NCI-H526 (cell line): Measurements from ENCODE around the gene CLTB.
"Not testable (repeated sequence)": the region's sequence is repeated elsewhere in the genome, so short reads cannot be mapped to it uniquely, and the experiment has no call there.

Experiments used
- DNase-seq, 2 experiments: peaks; one replicate each; lab custom pipeline; 2025; lab: John Stamatoyannopoulos, UW

The CLTB gene

GRCh38 chr5:176427971-176428370 lies 11.6 kb upstream of the CLTB start:
- no peak for DNase-seq

DNA sequence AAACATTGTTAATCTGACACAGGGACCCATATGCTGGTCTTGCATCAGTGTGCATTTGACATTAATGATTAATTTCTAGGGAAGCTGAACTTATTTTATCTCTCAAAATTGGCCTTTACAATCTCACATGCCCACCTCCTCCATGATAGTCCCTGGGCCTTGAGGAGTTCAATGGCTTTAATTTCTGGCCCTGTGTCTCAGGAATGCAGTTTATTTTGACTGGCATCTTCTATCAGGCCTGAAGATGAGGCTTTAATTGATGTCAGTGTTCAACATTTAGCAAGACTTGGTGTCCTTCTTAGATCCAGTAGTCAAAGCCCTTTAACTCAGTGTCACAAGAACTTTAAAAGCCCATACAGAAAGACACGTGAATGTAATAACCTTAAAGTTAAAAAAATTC lies 10.5 kb upstream of the CLTB start:
- DNase-seq: no peak

GRCh38 chr5:176425791-176426190 lies 9.5 kb upstream of the CLTB start:
- DNase-seq: no peak

- no peak for DNase-seq
Measured at GRCh38 chr5:176425138-176425537, 8.8 kb upstream of the CLTB start.

DNA sequence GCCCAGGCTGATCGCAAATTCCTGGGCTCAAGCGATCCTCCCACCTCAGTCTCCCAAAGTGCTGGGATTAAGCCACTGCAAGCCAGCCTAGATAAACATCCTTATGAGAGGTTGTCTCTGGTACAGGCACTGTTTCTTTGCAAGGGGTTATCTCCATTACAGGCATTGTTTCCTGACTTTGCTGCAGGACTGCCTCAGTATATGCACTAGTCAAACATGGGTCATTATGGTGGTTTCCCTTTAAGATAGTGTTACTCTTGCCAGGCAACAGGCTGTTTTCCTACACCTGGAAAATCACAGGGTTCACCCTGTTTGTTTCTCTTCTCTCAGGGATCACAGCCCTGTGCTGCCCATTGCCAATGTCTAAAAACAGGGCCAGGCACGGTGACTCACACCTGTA lies 7.8 kb upstream of the CLTB start:
- no peak for DNase-seq

DNA sequence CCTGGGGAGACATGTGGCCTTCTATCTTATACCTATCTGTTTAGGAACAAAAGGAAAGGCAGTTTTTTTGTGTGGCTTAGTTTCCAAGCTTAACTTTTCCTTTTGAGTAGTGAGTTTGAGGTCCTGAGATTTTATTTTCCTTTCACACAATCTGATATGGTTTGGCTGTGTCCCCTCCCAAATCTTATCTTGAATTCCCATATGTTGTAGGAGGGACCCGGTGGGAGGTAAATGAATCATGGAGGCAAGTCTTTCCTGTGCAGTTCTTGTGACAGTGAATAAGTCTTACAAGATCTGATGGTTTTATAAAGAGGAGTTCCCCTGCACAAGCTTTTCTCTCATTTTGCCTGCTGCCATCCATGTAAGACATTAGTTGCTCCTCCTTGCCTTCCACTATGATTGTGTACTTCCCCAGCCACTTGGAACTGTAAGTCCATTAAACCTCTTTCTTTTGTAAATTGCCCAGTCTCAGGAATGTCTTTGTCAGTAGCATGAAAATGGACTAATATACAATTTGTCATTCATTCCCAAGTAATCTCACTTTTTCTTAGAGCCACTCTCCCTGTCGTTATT lies 4.7 kb upstream of the CLTB start:
- no peak for DNase-seq

DNA sequence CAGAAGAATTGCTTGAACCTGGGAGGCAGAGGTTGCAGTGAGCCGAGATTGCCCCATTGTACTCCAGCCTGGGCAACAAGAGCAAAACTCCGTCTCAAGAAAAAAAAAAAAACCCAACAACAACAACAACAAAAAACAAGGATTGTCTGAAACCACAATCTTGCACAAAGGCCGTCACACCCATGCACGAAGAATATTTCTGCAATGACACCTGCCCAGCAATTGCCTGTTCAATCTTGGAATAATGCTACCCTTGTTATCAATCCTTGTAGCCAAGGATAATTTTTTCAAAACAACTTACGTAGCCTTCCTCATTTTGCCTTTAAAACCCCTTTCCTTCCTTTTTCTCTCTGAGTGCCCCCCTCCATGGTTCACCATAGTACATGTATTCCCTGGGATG lies 3.7 kb upstream of the CLTB start:
- DNase-seq: no peak

DNA sequence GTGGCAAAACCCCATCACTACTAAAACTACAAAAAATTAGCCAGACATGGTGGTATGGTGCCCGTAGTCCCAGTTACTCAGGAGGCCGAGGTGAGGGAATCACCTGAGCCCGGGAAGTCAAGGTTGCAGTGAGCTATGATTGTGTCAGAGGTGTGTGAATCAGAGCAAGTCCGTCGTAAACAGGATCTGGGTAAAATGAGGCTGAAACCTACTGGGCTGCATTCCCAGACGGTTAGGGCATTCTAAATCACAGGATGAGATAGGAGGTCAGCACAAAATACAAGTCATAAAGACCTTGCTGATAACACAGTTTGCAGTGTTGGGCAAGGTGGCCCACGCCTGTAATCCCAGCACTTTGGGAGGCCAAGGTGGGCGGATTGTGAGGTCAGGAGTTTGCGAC lies 1.9 kb upstream of the CLTB start:
- no peak for DNase-seq

- no peak for DNase-seq
Measured at GRCh38 chr5:176416965-176417364, 626 bp upstream of the CLTB start.

DNA sequence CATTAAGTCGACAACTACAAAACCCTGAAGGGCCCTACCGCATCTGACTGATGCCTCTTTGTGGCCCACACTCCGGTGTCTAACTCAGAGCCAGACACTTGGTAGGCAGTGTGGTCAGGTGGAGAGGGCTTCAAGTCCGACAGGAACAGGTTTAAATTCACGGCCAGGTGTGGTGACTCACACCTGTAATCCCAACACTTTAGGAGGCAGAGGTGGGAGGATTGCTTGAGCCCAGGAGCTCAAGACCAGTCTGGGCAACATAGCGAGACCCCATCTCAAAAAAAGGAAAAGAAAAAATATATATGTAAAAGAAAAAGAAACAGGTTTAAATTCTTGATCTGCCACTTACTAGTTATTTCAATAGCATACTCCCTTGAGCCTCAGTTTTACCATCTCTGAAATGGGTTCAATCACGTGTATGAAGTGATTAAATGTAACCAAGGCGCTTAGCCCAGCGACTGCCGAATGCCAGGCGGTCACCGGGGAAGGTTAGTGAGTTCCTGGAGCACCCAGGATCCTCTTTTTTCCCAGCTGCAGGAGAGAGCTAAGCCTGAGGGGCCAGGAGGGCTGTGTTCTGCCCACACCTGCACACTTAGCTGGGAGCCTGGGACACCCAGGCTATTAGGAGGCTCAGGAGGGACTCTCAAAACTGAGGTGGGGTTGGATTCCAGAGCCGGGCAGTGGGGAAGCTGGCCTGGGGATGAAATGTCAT lies 943 bp downstream of the CLTB start:
- DNase-seq: no peak

GRCh38 chr5:176414704-176415103 lies 1.6 kb downstream of the CLTB start:
- no peak for DNase-seq

- DNase-seq: no peak
Measured at GRCh38 chr5:176413709-176414191, 2.6 kb downstream of the CLTB start.

DNA sequence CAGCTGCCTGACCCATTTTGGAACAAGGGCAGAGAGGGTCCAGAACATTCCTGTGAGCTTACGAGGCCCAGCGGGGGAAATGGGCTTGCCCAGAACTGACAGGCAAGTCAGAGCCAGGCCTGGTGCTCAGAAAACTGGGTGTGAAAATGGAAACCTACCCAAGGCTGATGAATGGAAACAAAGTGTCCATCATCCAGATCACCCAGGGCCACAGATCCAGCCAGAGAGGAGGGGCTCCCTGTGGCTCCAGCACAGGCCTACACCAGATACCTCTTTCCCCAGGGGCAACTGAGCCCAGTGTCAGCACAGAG lies 3.1 kb downstream of the CLTB start:
- DNase-seq: no peak

GRCh38 chr5:176412517-176413254 lies 3.7 kb downstream of the CLTB start:
- DNase-seq: no peak

- DNase-seq: no peak
Measured at GRCh38 chr5:176410486-176411180, 5.7 kb downstream of the CLTB start.

- no peak for DNase-seq
Measured at GRCh38 chr5:176409765-176410164, 6.6 kb downstream of the CLTB start.

DNA sequence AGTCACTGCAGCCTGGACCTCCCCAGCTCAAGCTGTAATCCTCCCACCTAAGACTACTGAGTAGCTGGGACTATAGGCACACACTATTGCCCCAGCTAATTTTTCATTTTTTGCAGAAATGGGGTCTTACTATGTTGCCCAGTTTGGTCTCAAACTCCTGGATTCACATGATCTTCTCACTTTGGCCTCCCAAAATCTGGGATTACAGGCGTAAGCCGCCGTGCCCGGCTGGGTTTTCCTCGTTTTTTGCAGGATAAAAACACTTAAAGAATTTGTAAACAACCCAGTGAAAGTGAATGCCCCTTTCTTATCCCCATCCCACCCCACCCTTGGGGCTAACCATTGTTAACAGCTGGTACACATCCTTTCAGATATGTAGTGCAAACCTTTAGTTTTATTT lies 7.7 kb downstream of the CLTB start:
- no peak for DNase-seq

DNA sequence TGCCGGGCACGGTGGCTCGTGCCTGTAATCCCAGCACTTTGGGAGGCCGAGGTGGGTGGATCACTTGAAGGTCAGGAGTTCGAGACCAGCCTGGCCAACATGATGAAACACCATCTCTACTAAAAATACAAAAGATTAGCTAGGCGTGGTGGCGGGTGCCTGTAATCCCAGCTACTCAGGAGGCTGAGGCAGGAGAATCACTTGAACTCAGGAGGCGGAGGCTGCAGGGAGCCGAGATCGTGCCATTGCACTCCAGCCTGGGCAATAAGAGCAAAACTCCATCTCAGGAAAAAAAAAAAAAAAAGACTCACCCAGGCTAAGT lies 8.1 kb downstream of the CLTB start:
- not testable (repeated sequence) for DNase-seq

DNA sequence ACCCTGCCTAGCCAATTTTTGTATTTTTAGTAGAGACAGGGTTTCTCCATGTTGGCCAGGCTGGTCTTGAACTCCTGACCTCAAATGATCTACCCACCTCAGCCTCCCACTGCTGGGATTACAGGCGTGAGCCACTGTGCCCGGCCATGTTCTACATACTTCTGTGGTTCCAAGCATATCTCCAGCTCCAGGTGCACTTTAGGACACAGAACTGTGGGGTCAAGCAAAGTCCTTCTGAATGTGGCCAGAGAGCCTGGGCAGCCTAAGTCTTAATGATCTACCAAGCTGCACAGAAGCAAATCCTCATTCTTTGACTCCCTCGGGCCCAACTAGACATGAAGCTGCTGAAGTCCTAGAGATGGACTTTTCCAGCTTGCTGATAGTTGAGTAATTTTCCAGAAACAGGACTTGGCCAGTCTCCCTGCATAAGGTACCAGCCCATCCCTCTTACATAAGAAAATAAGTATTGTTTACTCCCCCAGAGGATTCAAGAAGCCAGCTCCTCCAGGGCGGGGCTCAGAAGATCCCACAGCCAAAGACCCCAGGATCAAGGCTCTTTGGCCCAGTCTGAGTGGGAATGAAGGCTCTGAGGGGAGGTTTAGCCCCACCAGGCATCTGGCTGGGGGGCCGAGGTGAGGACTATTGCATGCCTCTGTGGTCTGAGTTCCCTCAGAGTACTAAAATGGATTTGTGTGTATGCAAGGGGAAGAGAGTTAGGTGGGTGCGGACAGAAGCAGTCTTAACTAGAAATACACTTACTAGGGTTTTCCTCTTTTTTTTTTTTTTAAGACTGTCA lies 8.7 kb downstream of the CLTB start:
- no peak for DNase-seq

DNA sequence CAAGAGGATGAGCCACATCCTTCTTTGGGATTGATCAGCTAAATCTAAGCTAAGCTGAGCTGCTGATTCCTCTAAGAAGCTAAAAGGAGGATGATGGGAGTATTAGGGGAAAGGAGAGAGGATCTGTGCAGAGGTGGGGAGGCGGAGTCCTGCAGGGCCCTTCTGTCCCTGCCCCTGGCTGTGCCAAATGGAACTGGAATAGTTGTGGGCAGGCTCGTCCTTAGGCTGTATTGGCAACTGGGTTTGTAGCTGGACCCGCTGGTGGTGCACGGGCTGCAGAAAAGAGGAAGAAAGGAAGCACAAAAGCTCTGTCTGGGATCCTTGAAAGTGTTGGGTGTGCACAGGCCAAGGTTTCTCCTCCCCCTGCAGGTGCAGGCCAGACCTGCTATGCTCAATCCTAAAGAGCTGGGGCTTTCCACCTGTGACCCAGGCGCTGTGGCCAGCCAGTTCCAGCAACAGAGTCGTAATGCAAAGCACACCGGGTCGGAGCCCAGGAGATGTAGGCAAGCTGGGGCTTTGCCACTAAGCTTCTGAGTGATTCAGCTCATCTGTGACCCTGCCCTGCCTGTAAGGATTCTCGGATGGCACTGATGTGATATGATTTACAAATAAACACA lies 9.8 kb downstream of the CLTB start:
- DNase-seq: no peak

GRCh38 chr5:176405656-176406435 lies 10.5 kb downstream of the CLTB start:
- no peak for DNase-seq
